ENCODE results near the gene ZNF554.

The ZNF554 gene

GRCh38 chr19:2819540-2820111 lies at the start of gene ZNF554:
ZNF554 (plus strand) TSS chr19:2819868; CDS start chr19:2820072, 204 bp downstream.
- peak; percentile 99 for DNase-seq

- DNase-seq, result no peak
Measured at GRCh38 chr19:2770055-2771013, 49.3 kb upstream of the ZNF554 start.

GRCh38 chr19:2771786-2772674 lies 47.6 kb upstream of the ZNF554 start:
- DNase-seq, result no peak

- DNase-seq, result no peak
Measured at GRCh38 chr19:2774083-2774679, 45.5 kb upstream of the ZNF554 start.

GRCh38 chr19:2774953-2775555 lies 44.6 kb upstream of the ZNF554 start:
- no peak for DNase-seq

GRCh38 chr19:2775556-2776430 lies 43.9 kb upstream of the ZNF554 start:
- DNase-seq, result peak; percentile 90

- DNase-seq, result no peak
Measured at GRCh38 chr19:2777952-2778683, 41.5 kb upstream of the ZNF554 start.

- DNase-seq, result no peak
Measured at GRCh38 chr19:2779121-2779740, 40.4 kb upstream of the ZNF554 start.

- DNase-seq, result no peak
Measured at GRCh38 chr19:2780284-2780683, 39.4 kb upstream of the ZNF554 start.

- peak; percentile 47 for DNase-seq
Measured at GRCh38 chr19:2782329-2782935, 37.2 kb upstream of the ZNF554 start.

GRCh38 chr19:2782936-2783780 lies 36.5 kb upstream of the ZNF554 start, which contains the start of gene SGTA:
SGTA (minus strand) TSS chr19:2783273; CDS start chr19:2769068, 14,205 bp downstream.
- peak; percentile 98 for DNase-seq

- no peak for DNase-seq
Measured at GRCh38 chr19:2783781-2784145, 35.9 kb upstream of the ZNF554 start.

GRCh38 chr19:2785244-2785997 lies 34.2 kb upstream of the ZNF554 start, which contains the start of gene THOP1:
THOP1 (plus strand) TSS chr19:2785503; CDS start chr19:2785663, 160 bp downstream.
- peak; percentile 100 for DNase-seq

- no peak for DNase-seq
Measured at GRCh38 chr19:2787115-2787514, 32.6 kb upstream of the ZNF554 start.

GRCh38 chr19:2788237-2788636 lies 31.4 kb upstream of the ZNF554 start:
- no peak for DNase-seq

- no peak for DNase-seq
Measured at GRCh38 chr19:2790194-2790556, 29.5 kb upstream of the ZNF554 start.

- DNase-seq, result no peak
Measured at GRCh38 chr19:2790557-2791271, 29.0 kb upstream of the ZNF554 start.

Data from stimulated activated CD8-positive, alpha-beta memory T cell treated with anti-CD3 and anti-CD28 coated beads, Interleukin-4, amount 100 ng/mL, for 48 hours (primary cell).